HG02678 (cell line): Measurements from ENCODE around the gene ATPAF1.

ENCODE experiments used
- ATAC-seq: cut with Tn5 transposase; IDR thresholded peaks from one replicate; pipeline ENCODE4 v1.9.1; 2021; ENCODE audit warnings: mild to moderate bottlenecking, moderate library complexity; ENCODE audit not compliant: unreplicated experiment

The ATPAF1 gene

GRCh38 chr1:46617108-46617800, 50.9 kb downstream of the ATPAF1 start:
- ATAC-seq, result no peak

- peak; percentile 68 for ATAC-seq
Observed at GRCh38 chr1:46616277-46617107, 51.7 kb downstream of the ATPAF1 start, which contains the start of gene MOB3C. Gene MOB3C (minus strand): TSS chr1:46616811. CDS start chr1:46613321, 3,490 bp downstream.

GRCh38 chr1:46615735-46616134, 52.4 kb downstream of the ATPAF1 start:
- ATAC-seq, result no peak

GRCh38 chr1:46615088-46615487, 53.1 kb downstream of the ATPAF1 start:
- ATAC-seq, result no peak

- ATAC-seq, result no peak
Observed at GRCh38 chr1:46614604-46614984, 53.6 kb downstream of the ATPAF1 start.

GRCh38 chr1:46613661-46614603, 54.2 kb downstream of the ATPAF1 start:
- ATAC-seq, result peak; percentile 67

GRCh38 chr1:46612937-46613660, 55.1 kb downstream of the ATPAF1 start:
- no peak for ATAC-seq

GRCh38 chr1:46611691-46612221, 56.4 kb downstream of the ATPAF1 start:
- ATAC-seq, result no peak

- no peak for ATAC-seq
Observed at GRCh38 chr1:46607345-46608130, 60.6 kb downstream of the ATPAF1 start.

- ATAC-seq, result no peak
Observed at GRCh38 chr1:46606255-46606965, 61.8 kb downstream of the ATPAF1 start.

- ATAC-seq, result no peak
Observed at GRCh38 chr1:46605232-46605631, 62.9 kb downstream of the ATPAF1 start.

- peak; percentile 97 for ATAC-seq
Observed at GRCh38 chr1:46603858-46604549, 64.2 kb downstream of the ATPAF1 start, which contains the start of gene MKNK1. Gene MKNK1 (minus strand): TSS chr1:46604268. CDS start chr1:46583327, 20,941 bp downstream.

- no peak for ATAC-seq
Observed at GRCh38 chr1:46603481-46603857, 64.7 kb downstream of the ATPAF1 start.

GRCh38 chr1:46601257-46602007, 66.7 kb downstream of the ATPAF1 start:
- ATAC-seq, result no peak

GRCh38 chr1:46599059-46599970, 68.8 kb downstream of the ATPAF1 start:
- no peak for ATAC-seq

- ATAC-seq, result no peak
Observed at GRCh38 chr1:46596846-46597245, 71.3 kb downstream of the ATPAF1 start.
